A549 treated with DMSO at 1 μM for 4 hours (cell line): ENCODE data around the gene BZW1. TPM values are rescaled to one million over a fixed set of nuclear protein-coding genes. Genes with fewer than 3 reads are reported as not detected.

Experiments used
- total RNA-seq: library from RNA; stranded (reverse); fragments of 200-300 nt; extraction: Qiagen RNA extraction; gene quantifications from 5 replicates; pipeline ENCODE4 v1.2.3, GENCODE V29; 2022; ENCODE audit warnings: low read depth

Gene BZW1
- 365 to 682 TPM (median 464 TPM) in 5 replicates for total RNA-seq

DNA sequence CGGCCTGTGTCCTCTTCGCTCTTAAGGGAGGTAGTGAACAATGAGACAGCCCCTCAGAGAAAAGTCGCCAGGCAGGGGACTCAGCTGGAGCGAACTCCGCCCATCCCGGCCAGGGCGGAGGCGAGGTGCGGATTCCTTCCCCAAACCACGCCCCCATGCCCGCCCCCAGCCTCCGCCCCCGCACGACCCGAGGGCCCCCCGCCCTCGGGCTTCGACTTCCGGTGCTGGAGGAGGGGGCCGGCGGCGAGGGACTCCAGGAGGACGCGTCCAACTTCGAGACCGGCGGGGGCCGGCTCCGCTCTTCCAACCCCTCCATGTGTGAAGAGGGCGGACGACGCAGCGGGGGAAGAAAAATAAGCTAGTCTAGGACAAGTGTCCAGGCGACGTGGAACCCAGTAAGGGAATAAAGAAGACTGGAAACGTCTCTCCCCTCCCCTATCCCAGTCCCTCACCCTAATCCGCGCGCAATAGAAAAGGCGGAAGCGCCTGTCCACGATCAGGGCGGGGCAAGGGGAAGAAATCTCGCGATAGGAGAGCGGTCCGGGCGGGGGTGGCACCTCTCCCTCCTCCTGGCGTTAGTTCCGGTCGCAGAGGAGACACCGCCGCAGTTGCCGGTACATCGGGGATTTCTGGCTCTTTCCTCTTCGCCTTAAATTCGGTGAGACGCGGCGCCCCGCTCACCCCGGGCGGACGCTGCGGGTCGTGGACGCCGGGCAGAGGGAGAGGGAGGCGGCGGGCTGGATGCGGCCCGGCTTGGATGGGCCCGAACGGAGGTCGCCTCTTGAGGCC, at the start of gene BZW1:
BZW1 (plus strand) TSS at position 578 of the 789 bp plus-strand sequence. CDS start 1,308 bp downstream, outside the sequence.

DNA sequence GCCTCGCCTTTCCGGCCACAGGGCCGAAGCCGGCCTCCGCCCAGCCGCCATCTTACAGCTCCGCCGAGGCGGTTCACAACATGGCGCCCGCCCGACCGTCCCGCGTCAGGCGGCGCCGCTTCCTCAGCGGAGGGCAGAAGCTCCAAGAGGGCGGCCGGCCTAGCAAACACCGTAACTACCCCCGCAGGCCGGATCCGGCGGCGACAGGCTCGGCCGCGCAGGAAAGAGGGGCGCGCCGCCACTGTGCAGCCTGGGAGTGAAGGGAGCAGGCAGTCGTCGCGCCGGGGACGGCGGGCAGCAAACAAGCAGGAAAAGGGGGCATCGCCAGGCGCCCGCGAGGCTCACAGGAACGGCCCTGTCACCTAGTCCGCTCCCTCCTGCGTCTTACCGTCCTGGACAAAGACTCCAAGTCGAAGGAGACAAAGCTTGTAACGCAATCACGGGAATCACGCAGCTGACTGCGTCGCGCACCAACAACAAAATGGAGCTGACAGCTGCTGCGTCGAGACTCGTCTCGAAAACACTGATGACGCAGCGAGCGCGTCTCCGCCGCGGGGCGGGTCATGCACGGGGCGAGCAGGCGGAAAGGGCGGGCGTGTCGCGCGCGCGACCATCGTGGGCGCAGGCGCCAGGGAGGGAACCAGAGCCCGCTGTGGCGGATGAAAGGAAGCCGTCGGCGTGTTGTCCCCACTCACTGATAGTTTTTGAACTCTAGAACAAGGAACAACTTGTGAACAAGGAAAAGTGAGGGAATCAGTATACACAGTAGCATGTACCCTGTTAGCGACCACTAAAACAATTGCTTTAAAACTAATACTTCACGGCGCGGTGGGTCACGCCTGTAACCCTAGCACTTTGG, 52.7 kb downstream of the BZW1 start, which contains the start of gene CLK1:
CLK1 (minus strand) TSS at position 483 of the 859 bp plus-strand sequence. CDS start 2,796 bp downstream, outside the sequence.

Other genes with a start within 250 kb of the BZW1 start
- 2.9 to 4.8 TPM (median 3.3 TPM) in 5 replicates for gene AOX1, start 225.9 kb upstream of the BZW1 start, total RNA-seq
- 37.6 to 46.2 TPM (median 44.8 TPM) in 5 replicates for gene CLK1, start 52.7 kb downstream of the BZW1 start, total RNA-seq
- 20.1 to 30.1 TPM (median 25.7 TPM) in 5 replicates for gene PPIL3, start 77.2 kb downstream of the BZW1 start, total RNA-seq
- 35.9 to 46.2 TPM (median 43.4 TPM) in 5 replicates for gene NIF3L1, start 77.5 kb downstream of the BZW1 start, total RNA-seq
- gene ORC2, start 151.8 kb downstream of the BZW1 start, total RNA-seq: 9.8 to 19.3 TPM (median 15.4 TPM) in 5 replicates